B cell (primary cell): ENCODE measurements around the gene TMEM139. TPM values are rescaled to one million over a fixed set of nuclear protein-coding genes. Genes with fewer than 3 reads are reported as not detected.

Source experiments
- ATAC-seq: fragments of 200-7000 bp; cut with Tn5 transposase; one replicate; pipeline ENCODE4 v1.10.0; 2021; ENCODE audit warnings: low read depth, mild to moderate bottlenecking, moderate number of reproducible peaks, moderate library complexity
- CTCF ChIA-PET: fragments of 350-600 bp; sonication (Branson Sonifier 250); formaldehyde crosslinking; loops from one replicate; lab custom pipeline; 2021; ENCODE audit warnings: antibody characterized with exemption, inconsistent platforms; lab: Charles Lee
- POLR2A ChIA-PET: fragments of 350-600 bp; sonication (Branson Sonifier 250); formaldehyde crosslinking; loops from one replicate; lab custom pipeline; 2021; ENCODE audit warnings: antibody characterized with exemption; lab: Charles Lee
- DNase-seq: peaks from one replicate; pipeline ENCODE4 v3.0.0; 2013
- H2AFZ ChIP-seq: 2 replicates; pipeline ENCODE4 v1.6.1; 2012; ENCODE audit warnings: mild to moderate bottlenecking, low read depth, low read length; ENCODE audit not compliant: insufficient read depth, poor library complexity, severe bottlenecking
- H3K27ac ChIP-seq, 2 donors: 1 replicate in 1 of 2; 2 replicates in 1 of 2; pipeline ENCODE4 v1.5.1; 2012 to 2013; ENCODE audit warnings: low read length in 2 of 2, mild to moderate bottlenecking in 2 of 2, moderate library complexity in 1 of 2
- H3K27me3 ChIP-seq, 4 experiments: fragments of 200-600 bp in 1 of 4; sonication (generic) in 1 of 4; replicated peaks in 1 of 4; 1 replicate in 2 of 4; 2 replicates in 2 of 4; pipeline versions ENCODE4 v1.6.1 to v1.7.0; 2013 to 2016; ENCODE audit warnings: low read length in 3 of 4, mild to moderate bottlenecking in 2 of 4, mixed read lengths in 1 of 4, moderate library complexity in 1 of 4; ENCODE audit not compliant: insufficient read depth in 4 of 4, control insufficient read depth in 3 of 4; ENCODE audit errors: control extremely low read depth in 1 of 4
- H3K36me3 ChIP-seq, 2 experiments: replicated peaks in 1 of 2; 1 replicate in 1 of 2; 2 replicates in 1 of 2; pipeline versions ENCODE4 v1.6.1 to v1.7.1; 2013; ENCODE audit warnings: low read length in 1 of 2; ENCODE audit not compliant: insufficient read depth in 2 of 2, control insufficient read depth in 1 of 2; ENCODE audit errors: control extremely low read depth in 1 of 2, extremely low read depth in 1 of 2
- H3K4me1 ChIP-seq, 2 donors: fragments of 200-600 bp in 1 of 2; sonication (generic) in 1 of 2; 1 replicate in 1 of 2; 2 replicates in 1 of 2; pipeline versions ENCODE4 v1.5.1 to v1.6.1; 2013 to 2017; ENCODE audit warnings: low read length in 2 of 2; ENCODE audit not compliant: control insufficient read depth in 2 of 2, insufficient read depth in 2 of 2
- H3K4me2 ChIP-seq: replicated peaks from 2 replicates; pipeline ENCODE3; 2012; ENCODE audit warnings: mild to moderate bottlenecking, low read depth, low read length; ENCODE audit not compliant: poor library complexity, severe bottlenecking
- H3K4me3 ChIP-seq, 5 experiments: fragments of 200-600 bp in 1 of 5; sonication (generic) in 1 of 5; 1 replicate in 3 of 5; 2 replicates in 2 of 5; pipeline versions ENCODE4 v1.5.1 to v1.7.0; 2011 to 2016; ENCODE audit warnings: low read length in 4 of 5, mild to moderate bottlenecking in 4 of 5, low read depth in 2 of 5, control low read depth in 1 of 5, moderate library complexity in 1 of 5; ENCODE audit not compliant: insufficient read depth in 1 of 5; ENCODE audit errors: control extremely low read depth in 1 of 5, extremely low read depth in 1 of 5
- H3K79me2 ChIP-seq: fragments of 200-600 bp; sonication (generic); one replicate; pipeline ENCODE4 v1.6.0; 2016; ENCODE audit warnings: low read length; ENCODE audit not compliant: control insufficient read depth, insufficient read depth
- H3K9ac ChIP-seq: fragments of 200-600 bp; sonication (generic); 2 replicates; pipeline ENCODE4 v1.6.1; 2017; ENCODE audit warnings: mild to moderate bottlenecking, low read length, moderate library complexity
- H3K9me3 ChIP-seq, 3 donors: one replicate each; pipeline versions ENCODE4 v1.6.1 to v1.7.1; 2013; ENCODE audit warnings: low read length in 2 of 3; ENCODE audit not compliant: control insufficient read depth in 2 of 3, insufficient read depth in 1 of 3; ENCODE audit errors: control extremely low read depth in 1 of 3
- H4K20me1 ChIP-seq: 2 replicates; pipeline ENCODE4 v1.6.0; 2012; ENCODE audit warnings: mild to moderate bottlenecking, low read length; ENCODE audit not compliant: insufficient read depth, control insufficient read depth, poor library complexity, severe bottlenecking
- H3K27ac Mint-ChIP-seq: one replicate; pipeline ENCODE4 v1.8.0; 2021; ENCODE audit warnings: mixed read lengths
- H3K27me3 Mint-ChIP-seq: one replicate; pipeline ENCODE4 v1.8.0; 2021; ENCODE audit warnings: mixed read lengths
- H3K4me1 Mint-ChIP-seq: one replicate; pipeline ENCODE4 v1.8.0; 2021; ENCODE audit warnings: mixed read lengths
- H3K4me3 Mint-ChIP-seq: one replicate; pipeline ENCODE4 v1.8.0; 2021; ENCODE audit warnings: mixed read lengths
- H3K9me3 Mint-ChIP-seq: one replicate; pipeline ENCODE4 v1.8.0; 2022; ENCODE audit warnings: mixed read lengths; ENCODE audit not compliant: insufficient read depth
- EZH2 ChIP-seq: IDR thresholded peaks from 2 replicates; pipeline ENCODE4 v1.6.1; 2012; ENCODE audit warnings: borderline replicate concordance, low read depth, mild to moderate bottlenecking, moderate library complexity, low read length; ENCODE audit not compliant: insufficient read depth, poor library complexity, severe bottlenecking
- WGBS: methylation state at CpG from one replicate; pipeline ENCODE4 v1.1.5; 2013; ENCODE audit warnings: missing lambda C conversion rate; ENCODE audit not compliant: insufficient coverage; 5-methylcytosine and 5-hydroxymethylcytosine counted together
- intact Hi-C: fragments of 100-400 bp; cut with micrococcal nuclease; formaldehyde crosslinking; loops from one replicate; pipeline ENCODE4 v1.10.0; 2022
- polyA plus RNA-seq: library from polyadenylated mRNA; depleted of rRNA; stranded (reverse); fragments of >200 nt; gene quantifications from 2 replicates; pipeline ENCODE4 v1.2.3, GENCODE V29; 2012
- total RNA-seq, 2 donors: library from RNA; stranded (reverse); fragments of 120-200 nt in 1 of 2; gene quantifications; 1 replicate in 1 of 2; 2 replicates in 1 of 2; pipeline versions ENCODE4 v1.2.3 to v1.2.4, GENCODE V29; 2013 to 2022
- TF ChIP-seq, protein P1 (sequence below): fragments of 200-600 bp; IDR thresholded peaks from one replicate; pipeline ENCODE4 v1.8.0; 2022; ENCODE audit warnings: antibody characterized with exemption, mild to moderate bottlenecking

The TMEM139 gene
- total and polyA plus RNA-seq, 2 donors (not counting 1 experiment from before 2014, with no cell fraction given): 0.12 TPM; not detected in 1

DNA sequence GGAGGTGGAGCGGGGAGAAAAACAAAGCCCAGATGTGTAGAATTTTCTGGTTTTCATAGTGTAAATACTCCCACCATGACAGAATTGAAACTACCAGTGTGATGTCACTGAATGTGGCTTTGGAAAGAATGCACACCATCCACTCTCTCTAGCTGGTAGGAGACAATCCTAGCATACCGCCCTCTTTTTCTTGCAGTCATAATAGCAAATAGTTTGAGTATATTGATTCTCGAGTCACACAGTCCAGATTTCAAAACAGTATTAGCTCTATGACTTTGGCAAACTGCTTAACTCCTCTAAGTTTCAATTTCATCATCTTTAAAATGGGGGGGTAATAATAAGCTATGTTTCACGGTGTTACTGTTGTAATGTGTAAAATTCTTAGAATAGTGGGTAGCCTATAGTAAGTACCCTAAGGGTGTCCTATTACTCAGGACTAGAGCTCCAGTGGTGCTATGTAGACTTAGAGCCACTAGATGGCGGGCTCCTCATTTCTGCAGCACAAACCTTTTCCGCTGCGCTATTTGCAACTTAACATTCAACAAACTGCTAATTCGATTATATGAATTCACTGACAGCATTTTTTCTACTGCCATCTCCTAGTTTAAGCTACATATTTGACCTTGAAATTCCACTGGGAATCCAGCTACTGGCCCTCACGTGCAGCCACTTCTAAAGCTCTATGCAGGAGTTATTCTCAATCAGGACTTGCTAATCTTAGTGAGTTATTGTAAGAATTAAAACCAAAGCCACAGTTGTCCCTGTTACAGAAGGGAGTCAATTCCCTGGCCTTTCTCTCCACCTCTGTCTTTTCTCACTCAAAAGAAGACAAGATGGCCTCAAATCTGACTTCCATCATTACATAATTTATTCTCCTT lies 44.2 kb upstream of the TMEM139 start:
- Histone ChIP-seq H3K4me1 (peaks cover 4 to 8% of the 10 kb centered on the region in 2 donors), H3K79me2 (no peaks in the 10 kb centered on the region), H4K20me1 (no peaks in the 10 kb centered on the region), H2AFZ (peak overlapping the region; percentile 34), H3K36me3 (no peaks in the 10 kb centered on the region), H3K9ac (no peak overlapping the region), H3K4me3 (no peak overlapping the region), H3K27me3 (peaks cover 0 to 3% (median 0%) of the 10 kb centered on the region in 4 experiments), H3K9me3 (peaks cover 4 to 18% (median 8%) of the 10 kb centered on the region in 3 donors), H3K4me2 (peak overlapping the region; percentile 51), H3K27ac (no peak overlapping the region)
- Mint-ChIP-seq H3K4me3 (no peak overlapping the region), H3K27ac (no peak overlapping the region), H3K4me1 (peaks cover 7% of the 10 kb centered on the region), H3K9me3 (peaks cover 13% of the 10 kb centered on the region), H3K27me3 (peaks cover 27% of the 10 kb centered on the region)
- ChIA-PET CTCF (interaction anchor here (0.6 to 6.4 kb wide), 73 partner anchors 9 to 1661 kb away, joined by 3 to 172 read pairs (median 4); partner anchors contain the start of genes CASP2, EPHA1, GSTK1 and TAS2R39), POLR2A (interaction anchor here (1.0 kb wide), 1 partner anchor 23 kb away, joined by 4 read pairs; the partner anchor contains the start of gene GSTK1)
- intact Hi-C loops: loop anchor here (1.0 kb wide), 6 partner anchors 23 to 176 kb away; partner anchors contain the start of genes CASP2, GSTK1 and ZYX
- WGBS: 40% methylated on average over 2 of the region's 9 CpGs
- TF ChIP-seq, protein P1, sequence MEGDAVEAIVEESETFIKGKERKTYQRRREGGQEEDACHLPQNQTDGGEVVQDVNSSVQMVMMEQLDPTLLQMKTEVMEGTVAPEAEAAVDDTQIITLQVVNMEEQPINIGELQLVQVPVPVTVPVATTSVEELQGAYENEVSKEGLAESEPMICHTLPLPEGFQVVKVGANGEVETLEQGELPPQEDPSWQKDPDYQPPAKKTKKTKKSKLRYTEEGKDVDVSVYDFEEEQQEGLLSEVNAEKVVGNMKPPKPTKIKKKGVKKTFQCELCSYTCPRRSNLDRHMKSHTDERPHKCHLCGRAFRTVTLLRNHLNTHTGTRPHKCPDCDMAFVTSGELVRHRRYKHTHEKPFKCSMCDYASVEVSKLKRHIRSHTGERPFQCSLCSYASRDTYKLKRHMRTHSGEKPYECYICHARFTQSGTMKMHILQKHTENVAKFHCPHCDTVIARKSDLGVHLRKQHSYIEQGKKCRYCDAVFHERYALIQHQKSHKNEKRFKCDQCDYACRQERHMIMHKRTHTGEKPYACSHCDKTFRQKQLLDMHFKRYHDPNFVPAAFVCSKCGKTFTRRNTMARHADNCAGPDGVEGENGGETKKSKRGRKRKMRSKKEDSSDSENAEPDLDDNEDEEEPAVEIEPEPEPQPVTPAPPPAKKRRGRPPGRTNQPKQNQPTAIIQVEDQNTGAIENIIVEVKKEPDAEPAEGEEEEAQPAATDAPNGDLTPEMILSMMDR: peak; percentile 98
- no peak for TF ChIP-seq EZH2
- DNase-seq (peak; percentile 81), ATAC-seq (peak; percentile 91)
